ENCODE measurements around the gene ABCD3. TPM values are rescaled to one million over a fixed set of nuclear protein-coding genes. Genes with fewer than 3 reads are reported as not detected.

Gene ABCD3
- total RNA-seq, 1 experiment from 2014 or later, result 48.8 TPM

- Histone ChIP-seq H3K27ac (ENCODE audit: low read depth, low read length) (no peak overlapping the region; the same call in 1 of the 2 replicates), H3K9ac (ENCODE audit: low read length) (no peak overlapping the region), H3K79me2 (ENCODE audit: insufficient read depth, low read length) (peaks cover 12% of the 10 kb centered on the region), H4K20me1 (ENCODE audit: insufficient read depth) (peaks cover 3% of the 10 kb centered on the region; the same call in 1 of the 2 replicates), H3K4me2 (ENCODE audit: low read length) (no peak overlapping the region), H3K4me3 (replicated peaks in 1 of 2; ENCODE audit: low read depth in 1 of 2, low read length in 2 of 2) (no peak overlapping the region), H3K36me3 (ENCODE audit: control insufficient read depth in 1 of 2, insufficient read depth in 2 of 2, low read length in 2 of 2) (peaks cover 6 to 35% of the 10 kb centered on the region in 2 experiments; a peak in 3 of 4 replicates), H3K9me3 (ENCODE audit: control insufficient read depth in 1 of 2, insufficient read depth in 1 of 2, low read depth in 1 of 2, low read length in 2 of 2) (no peaks in the 10 kb centered on the region), H3K4me1 (ENCODE audit: control insufficient read depth in 1 of 2, insufficient read depth in 2 of 2, low read length in 2 of 2) (peaks cover 4 to 23% of the 10 kb centered on the region in 2 experiments; a peak in 3 of 4 replicates), H3K9me2 (ENCODE audit: insufficient read depth) (no peaks in the 10 kb centered on the region), H2AFZ (ENCODE audit: low read depth, low read length, poor library complexity, severe bottlenecking) (no peak overlapping the region), H3K27me3 (ENCODE audit: insufficient read depth, low read length) (no peaks in the 10 kb centered on the region)
- ChIA-PET POLR2A (no interaction called here), CTCF (interaction anchor here (0.8 to 2.7 kb wide), 4 partner anchors 274 to 513 kb away, joined by 3 to 13 read pairs (median 8); no protein-coding TSS in a partner anchor), RAD21 (ENCODE audit: low non-redundant PET in 1 of 2, low total read pairs in 2 of 2, uncharacterized antibody in 2 of 2, unreplicated experiment in 2 of 2) (no interaction called here)
- ATAC-seq (no peak), DNase-seq (ENCODE audit: low read depth, low spot score) (no peak)
- TF ChIP-seq YY1 (IDR thresholded peaks at IDR 0.05; ENCODE audit: extremely low read depth, insufficient replicate concordance, low read depth, low read length) (no peak), JUND (IDR thresholded peaks at IDR 0.05) (no peak), EGR1 (IDR thresholded peaks at IDR 0.05; ENCODE audit: low read depth) (no peak), CEBPB (IDR thresholded peaks at IDR 0.05; ENCODE audit: low read depth) (no peak), SIN3A (IDR thresholded peaks at IDR 0.05; ENCODE audit: low read depth) (0 out of 2 replicates have a peak, but pooled peaks have one; percentile 17), TCF7L2 (IDR thresholded peaks at IDR 0.05; ENCODE audit: borderline replicate concordance, extremely low read depth, insufficient read depth, insufficient read length) (no peak), EZH2phosphoT487 (IDR thresholded peaks at IDR 0.05; ENCODE audit: borderline replicate concordance) (no peak)
- TF ChIP-seq, protein P1, sequence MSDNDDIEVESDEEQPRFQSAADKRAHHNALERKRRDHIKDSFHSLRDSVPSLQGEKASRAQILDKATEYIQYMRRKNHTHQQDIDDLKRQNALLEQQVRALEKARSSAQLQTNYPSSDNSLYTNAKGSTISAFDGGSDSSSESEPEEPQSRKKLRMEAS (IDR thresholded peaks at IDR 0.05), result no peak
- intact Hi-C loops (cut with micrococcal nuclease), result no loop called here
- BruUV-seq (replicated peaks), result no TSS peak
These were observed 110.6 kb downstream of the ABCD3 start for GRCh38 chr1:94528826-94529225.

DNA sequence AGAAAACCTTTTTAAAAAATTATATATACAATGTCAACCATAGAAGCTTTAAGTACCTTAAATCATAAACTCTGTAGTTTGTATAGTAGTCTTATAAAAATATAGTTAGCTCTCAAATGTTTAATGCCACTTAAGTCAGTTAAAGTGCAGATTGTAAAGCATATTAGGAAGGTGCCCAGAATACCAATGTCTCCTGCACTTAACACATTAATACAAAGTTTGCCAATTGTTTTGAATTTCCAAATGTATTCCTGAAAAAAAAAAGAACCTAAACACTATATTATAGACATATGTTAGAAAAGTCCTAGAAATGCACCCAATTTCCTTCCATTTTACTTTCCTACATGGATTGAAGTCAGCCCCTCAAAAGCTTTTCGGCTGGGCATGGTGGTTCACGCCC, 111.2 kb downstream of the ABCD3 start:
- H3K4me3 ChIP-seq (replicated peaks in 1 of 2; ENCODE audit: low read depth in 1 of 2, low read length in 2 of 2), result no peak overlapping the region
- no TSS peak for BruUV-seq (replicated peaks)
- intact Hi-C loops (cut with micrococcal nuclease), result no loop called here
- H3K4me1 ChIP-seq (ENCODE audit: control insufficient read depth in 1 of 2, insufficient read depth in 2 of 2, low read length in 2 of 2), result peaks cover 4 to 23% of the 10 kb centered on the region in 2 experiments; a peak in 3 of 4 replicates
- no peak overlapping the region for H2AFZ ChIP-seq (ENCODE audit: low read depth, low read length, poor library complexity, severe bottlenecking)
- H3K36me3 ChIP-seq (ENCODE audit: control insufficient read depth in 1 of 2, insufficient read depth in 2 of 2, low read length in 2 of 2), result peaks cover 6 to 39% of the 10 kb centered on the region in 2 experiments; a peak in 3 of 4 replicates
- DNase-seq (ENCODE audit: low read depth, low spot score) (no peak), ATAC-seq (no peak)
- ChIA-PET RAD21 (ENCODE audit: low non-redundant PET in 1 of 2, low total read pairs in 2 of 2, uncharacterized antibody in 2 of 2, unreplicated experiment in 2 of 2) (no interaction called here), POLR2A (no interaction called here), CTCF (interaction anchor here (1.2 kb wide), 1 partner anchor 512 kb away, joined by 3 read pairs; no protein-coding TSS in a partner anchor)
- no peaks in the 10 kb centered on the region for H3K9me2 ChIP-seq (ENCODE audit: insufficient read depth)
- no peaks in the 10 kb centered on the region for H3K9me3 ChIP-seq (ENCODE audit: control insufficient read depth in 1 of 2, insufficient read depth in 1 of 2, low read depth in 1 of 2, low read length in 2 of 2)
- H3K27ac ChIP-seq (ENCODE audit: low read depth, low read length), result no peak overlapping the region
- H3K4me2 ChIP-seq (ENCODE audit: low read length), result no peak overlapping the region
- peaks cover 3% of the 10 kb centered on the region; the same call in 1 of the 2 replicates for H4K20me1 ChIP-seq (ENCODE audit: insufficient read depth)
- H3K9ac ChIP-seq (ENCODE audit: low read length), result no peak overlapping the region
- H3K27me3 ChIP-seq (ENCODE audit: insufficient read depth, low read length), result no peaks in the 10 kb centered on the region
- TF ChIP-seq, protein P2, sequence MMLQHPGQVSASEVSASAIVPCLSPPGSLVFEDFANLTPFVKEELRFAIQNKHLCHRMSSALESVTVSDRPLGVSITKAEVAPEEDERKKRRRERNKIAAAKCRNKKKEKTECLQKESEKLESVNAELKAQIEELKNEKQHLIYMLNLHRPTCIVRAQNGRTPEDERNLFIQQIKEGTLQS (IDR thresholded peaks at IDR 0.05), result no peak
- TF ChIP-seq, protein P3, sequence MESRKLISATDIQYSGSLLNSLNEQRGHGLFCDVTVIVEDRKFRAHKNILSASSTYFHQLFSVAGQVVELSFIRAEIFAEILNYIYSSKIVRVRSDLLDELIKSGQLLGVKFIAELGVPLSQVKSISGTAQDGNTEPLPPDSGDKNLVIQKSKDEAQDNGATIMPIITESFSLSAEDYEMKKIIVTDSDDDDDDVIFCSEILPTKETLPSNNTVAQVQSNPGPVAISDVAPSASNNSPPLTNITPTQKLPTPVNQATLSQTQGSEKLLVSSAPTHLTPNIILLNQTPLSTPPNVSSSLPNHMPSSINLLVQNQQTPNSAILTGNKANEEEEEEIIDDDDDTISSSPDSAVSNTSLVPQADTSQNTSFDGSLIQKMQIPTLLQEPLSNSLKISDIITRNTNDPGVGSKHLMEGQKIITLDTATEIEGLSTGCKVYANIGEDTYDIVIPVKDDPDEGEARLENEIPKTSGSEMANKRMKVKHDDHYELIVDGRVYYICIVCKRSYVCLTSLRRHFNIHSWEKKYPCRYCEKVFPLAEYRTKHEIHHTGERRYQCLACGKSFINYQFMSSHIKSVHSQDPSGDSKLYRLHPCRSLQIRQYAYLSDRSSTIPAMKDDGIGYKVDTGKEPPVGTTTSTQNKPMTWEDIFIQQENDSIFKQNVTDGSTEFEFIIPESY (IDR thresholded peaks at IDR 0.05; ENCODE audit: extremely low read depth, insufficient replicate concordance, low read length), result no peak
- no peak for TF ChIP-seq SRF (IDR thresholded peaks at IDR 0.05; ENCODE audit: low read depth)
- peaks cover 16% of the 10 kb centered on the region for H3K79me2 ChIP-seq (ENCODE audit: insufficient read depth, low read length)
